Activated CD4-positive, CD25-positive, alpha-beta regulatory T cell treated with anti-CD3 and anti-CD28 coated beads, Interleukin-2, amount 50 U/mL, for 16 hours (primary cell): ENCODE data around the gene UFD1.

Experiments used
- DNase-seq: peaks from one replicate; pipeline ENCODE4 v3.0.0-alpha.2; 2020; ENCODE audit warnings: low read depth, low spot score

Gene UFD1

GRCh38 chr22:19429950-19430889 lies 48.8 kb downstream of the UFD1 start:
- DNase-seq: no peak

- no peak for DNase-seq
Measured at GRCh38 chr22:19424186-19424500, 54.9 kb downstream of the UFD1 start.

- no peak for DNase-seq
Measured at GRCh38 chr22:19422440-19423301, 56.3 kb downstream of the UFD1 start.

- no peak for DNase-seq
Measured at GRCh38 chr22:19420321-19420720, 58.7 kb downstream of the UFD1 start.

GRCh38 chr22:19419464-19420178 lies 59.4 kb downstream of the UFD1 start:
- DNase-seq: no peak

- DNase-seq: no peak
Measured at GRCh38 chr22:19419086-19419463, 59.9 kb downstream of the UFD1 start.

GRCh38 chr22:19412923-19413322 lies 66.1 kb downstream of the UFD1 start:
- DNase-seq: no peak

GRCh38 chr22:19412478-19412877 lies 66.5 kb downstream of the UFD1 start:
- no peak for DNase-seq

- DNase-seq: no peak
Measured at GRCh38 chr22:19411690-19412045, 67.3 kb downstream of the UFD1 start.

GRCh38 chr22:19410941-19411689 lies 67.9 kb downstream of the UFD1 start:
- DNase-seq: no peak

- DNase-seq: no peak
Measured at GRCh38 chr22:19407649-19408606, 71.1 kb downstream of the UFD1 start.

GRCh38 chr22:19406846-19407245 lies 72.1 kb downstream of the UFD1 start:
- no peak for DNase-seq

GRCh38 chr22:19406281-19406811 lies 72.6 kb downstream of the UFD1 start:
- DNase-seq: no peak

- no peak for DNase-seq
Measured at GRCh38 chr22:19405652-19406051, 73.3 kb downstream of the UFD1 start.

GRCh38 chr22:19405133-19405532 lies 73.9 kb downstream of the UFD1 start:
- no peak for DNase-seq

GRCh38 chr22:19404676-19405075 lies 74.3 kb downstream of the UFD1 start:
- no peak for DNase-seq

GRCh38 chr22:19402642-19403191 lies 76.3 kb downstream of the UFD1 start:
- DNase-seq: no peak

- DNase-seq: no peak
Measured at GRCh38 chr22:19401483-19401882, 77.5 kb downstream of the UFD1 start.

GRCh38 chr22:19400881-19401280 lies 78.1 kb downstream of the UFD1 start:
- DNase-seq: no peak
